Hematopoietic multipotent progenitor cell treated with erythropoietin and hydrocortisone succinate and interleukin-3 and kit ligand, for 4 days (in vitro differentiated cells): Measurements from ENCODE around the gene BRINP1.

ENCODE experiments used
- DNase-seq: peaks from one replicate; pipeline ENCODE4 v3.0.0-alpha.2; 2015

The BRINP1 gene, protein sequence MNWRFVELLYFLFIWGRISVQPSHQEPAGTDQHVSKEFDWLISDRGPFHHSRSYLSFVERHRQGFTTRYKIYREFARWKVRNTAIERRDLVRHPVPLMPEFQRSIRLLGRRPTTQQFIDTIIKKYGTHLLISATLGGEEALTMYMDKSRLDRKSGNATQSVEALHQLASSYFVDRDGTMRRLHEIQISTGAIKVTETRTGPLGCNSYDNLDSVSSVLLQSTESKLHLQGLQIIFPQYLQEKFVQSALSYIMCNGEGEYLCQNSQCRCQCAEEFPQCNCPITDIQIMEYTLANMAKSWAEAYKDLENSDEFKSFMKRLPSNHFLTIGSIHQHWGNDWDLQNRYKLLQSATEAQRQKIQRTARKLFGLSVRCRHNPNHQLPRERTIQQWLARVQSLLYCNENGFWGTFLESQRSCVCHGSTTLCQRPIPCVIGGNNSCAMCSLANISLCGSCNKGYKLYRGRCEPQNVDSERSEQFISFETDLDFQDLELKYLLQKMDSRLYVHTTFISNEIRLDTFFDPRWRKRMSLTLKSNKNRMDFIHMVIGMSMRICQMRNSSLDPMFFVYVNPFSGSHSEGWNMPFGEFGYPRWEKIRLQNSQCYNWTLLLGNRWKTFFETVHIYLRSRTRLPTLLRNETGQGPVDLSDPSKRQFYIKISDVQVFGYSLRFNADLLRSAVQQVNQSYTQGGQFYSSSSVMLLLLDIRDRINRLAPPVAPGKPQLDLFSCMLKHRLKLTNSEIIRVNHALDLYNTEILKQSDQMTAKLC

DNA sequence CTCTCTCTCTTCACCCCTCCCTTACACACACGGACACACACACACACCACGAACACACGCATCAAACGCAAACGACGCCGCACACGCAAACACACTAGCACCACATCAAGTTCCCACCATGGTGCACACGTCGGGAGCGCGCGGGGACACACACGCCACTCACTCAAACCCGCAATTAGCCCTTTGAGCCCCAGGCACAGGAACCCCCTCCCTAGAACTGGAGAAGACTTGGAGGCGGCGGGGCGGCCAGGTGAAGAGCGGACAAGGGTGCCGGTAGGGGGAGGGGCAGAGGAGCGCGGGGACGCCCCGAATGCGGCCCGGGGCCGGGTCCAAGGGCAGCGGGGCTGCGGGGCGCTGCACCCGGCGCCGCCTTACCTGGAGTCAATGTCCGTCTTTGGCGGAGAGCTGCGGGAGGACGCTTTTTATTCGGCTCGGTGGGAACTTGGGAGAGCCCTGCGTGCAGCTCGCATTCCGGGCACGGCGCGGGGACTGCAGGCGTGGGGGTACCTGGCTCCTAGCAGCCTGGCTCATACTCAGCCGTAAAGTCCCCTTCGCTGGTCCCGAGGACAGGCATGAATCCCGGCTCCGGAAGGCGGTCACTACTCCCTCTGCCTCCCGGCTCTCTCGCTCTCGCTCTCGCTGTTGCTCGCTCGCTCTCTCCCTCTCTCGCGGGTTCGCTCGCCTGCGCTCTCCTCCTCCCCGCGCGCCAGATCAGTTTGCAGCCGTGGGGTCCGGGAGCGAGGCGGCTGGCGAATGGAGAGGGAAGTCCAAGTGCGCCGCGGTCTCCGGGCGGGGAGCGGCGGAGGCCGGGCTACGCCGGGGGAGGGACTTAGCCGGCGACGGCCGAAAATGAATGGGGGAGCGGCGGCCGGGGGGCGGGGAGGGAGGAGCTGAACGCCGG lies at the start of gene BRINP1:
TSS of gene BRINP1 (minus strand) at position 755 of the 901 bp plus-strand sequence. CDS start 56,080 bp downstream, outside the sequence.
- peak; percentile 24 for DNase-seq

DNA sequence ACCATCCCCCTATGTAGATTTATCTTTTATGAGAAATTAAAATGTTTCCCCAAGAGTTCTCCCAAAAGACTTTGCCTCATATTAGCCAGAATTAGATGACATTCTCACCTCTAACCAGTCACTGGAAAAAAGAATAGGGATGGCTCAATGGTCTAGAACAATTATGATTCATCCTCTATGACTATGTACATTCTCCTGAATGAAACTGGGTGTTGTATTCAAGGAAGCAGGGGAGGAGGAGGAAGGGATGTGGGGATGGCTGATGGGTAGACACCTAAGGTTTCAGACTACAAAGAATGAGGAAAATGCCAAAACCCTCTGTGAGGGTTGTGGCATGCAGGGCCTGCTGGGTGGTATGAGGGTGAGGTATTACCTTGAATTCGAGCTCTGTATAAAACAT lies 49.5 kb upstream of the BRINP1 start:
- DNase-seq: no peak

DNA sequence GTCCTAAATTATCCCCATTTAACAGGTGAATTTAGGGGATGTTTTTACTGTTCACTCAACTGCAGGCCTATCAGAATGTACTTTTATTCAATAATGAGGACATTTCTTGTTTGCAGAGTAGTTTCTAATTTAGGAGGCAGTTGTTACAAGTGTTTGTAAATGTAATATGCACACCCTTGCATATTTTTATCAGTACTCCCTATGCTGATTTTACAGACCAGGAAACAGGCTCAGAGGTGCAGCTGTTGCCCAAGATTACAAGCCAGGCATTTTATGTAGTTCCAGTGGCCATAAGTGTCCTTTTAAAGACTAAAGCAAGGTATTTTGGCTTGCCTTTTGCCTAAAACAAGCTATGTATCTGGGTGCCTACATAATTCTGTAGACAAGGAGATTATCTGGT lies 47.6 kb upstream of the BRINP1 start:
- DNase-seq: no peak

DNA sequence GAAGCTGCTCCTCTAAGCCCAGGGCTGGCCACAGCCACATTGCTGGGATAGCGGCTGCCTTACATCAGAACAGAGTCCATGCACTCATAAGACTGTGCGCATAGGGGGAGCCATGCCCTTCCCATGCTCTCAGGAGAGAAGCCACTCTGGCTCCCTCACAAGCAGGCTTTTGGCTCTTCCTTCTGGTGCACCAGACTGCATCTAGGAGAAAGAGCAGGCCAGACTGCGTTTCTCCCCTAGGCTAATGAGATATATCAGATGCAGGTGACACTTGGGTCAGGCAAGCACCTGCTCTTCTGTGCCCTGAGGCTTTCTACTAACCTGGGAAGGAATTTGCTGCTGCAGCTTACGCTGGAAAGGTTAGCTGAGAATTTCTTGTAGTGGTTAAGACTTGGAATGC lies 43.2 kb upstream of the BRINP1 start:
- no peak for DNase-seq

DNA sequence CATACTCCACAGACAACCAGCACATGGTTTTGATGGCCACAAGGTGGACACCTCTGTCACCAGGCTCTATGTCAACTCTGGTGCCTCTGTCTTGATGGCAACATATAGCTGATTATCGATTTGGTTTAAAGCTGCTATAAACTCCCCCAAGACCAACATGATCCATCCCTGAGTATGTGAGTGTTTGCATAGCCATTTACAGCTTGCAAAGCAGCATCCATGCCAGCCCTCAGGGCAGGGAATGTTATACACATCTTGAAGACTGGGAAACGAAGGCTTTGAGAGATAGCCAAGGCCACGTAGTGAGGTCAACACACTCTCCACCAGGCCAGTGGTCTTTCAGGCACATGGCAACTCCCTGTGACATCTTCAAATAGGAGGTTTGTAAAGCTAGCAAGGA lies 40.3 kb upstream of the BRINP1 start:
- no peak for DNase-seq

DNA sequence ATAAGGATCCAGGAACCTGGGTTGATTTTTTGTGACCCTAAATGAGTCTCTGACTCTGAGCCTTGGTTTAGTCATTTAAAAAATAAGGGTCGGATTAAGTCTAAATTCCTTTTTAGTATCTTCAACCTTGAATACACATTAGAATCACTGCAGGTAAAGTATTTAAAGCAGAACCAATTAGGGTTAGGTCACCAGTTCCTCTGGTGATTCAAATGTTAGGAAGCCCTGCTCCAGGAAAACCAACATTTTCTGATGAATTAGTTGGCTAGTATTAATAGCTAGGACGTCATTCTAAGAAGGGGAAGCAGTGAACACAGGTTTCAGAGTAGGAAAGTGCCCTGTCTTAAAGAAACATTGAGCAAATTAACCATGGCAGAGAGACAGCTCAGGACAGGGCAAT lies 31.4 kb upstream of the BRINP1 start:
- DNase-seq: no peak

DNA sequence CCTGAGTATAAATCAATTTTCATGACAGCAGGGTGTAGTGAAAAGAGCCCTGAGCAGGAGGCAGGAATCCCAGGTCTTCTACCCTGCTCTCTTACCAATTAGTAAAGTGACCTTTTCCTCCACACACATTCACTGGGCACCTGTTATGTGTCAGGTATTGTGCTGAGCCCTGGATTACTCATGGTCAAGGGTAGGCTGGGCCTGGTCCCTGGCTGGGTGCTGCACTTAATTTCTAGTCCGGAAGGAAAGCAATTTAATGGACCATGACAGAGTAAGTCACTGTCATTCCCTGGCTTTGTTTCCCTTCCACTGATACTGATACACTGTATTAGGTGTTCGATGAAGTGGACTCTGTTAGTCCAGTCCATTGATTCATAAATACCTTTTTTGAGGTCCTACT lies 29.1 kb upstream of the BRINP1 start:
- DNase-seq: no peak

DNA sequence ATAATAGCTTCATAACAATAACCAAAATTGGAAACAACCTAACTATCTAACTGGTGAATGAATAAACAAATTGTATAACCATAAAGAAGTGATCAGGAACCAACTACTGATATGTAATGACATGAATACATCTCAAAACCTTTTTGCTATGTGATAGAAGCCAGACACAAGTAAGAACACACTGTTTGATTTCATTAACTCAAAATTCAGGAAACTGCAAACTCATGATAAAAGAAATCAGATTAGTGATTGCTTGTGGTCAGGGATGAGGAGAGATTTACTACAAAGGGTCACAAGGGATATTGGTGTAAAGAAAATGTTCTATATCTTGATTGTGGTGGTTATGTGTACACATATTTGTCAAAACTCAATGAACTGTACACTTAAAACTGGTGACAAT lies 22.6 kb upstream of the BRINP1 start:
- DNase-seq: no peak

DNA sequence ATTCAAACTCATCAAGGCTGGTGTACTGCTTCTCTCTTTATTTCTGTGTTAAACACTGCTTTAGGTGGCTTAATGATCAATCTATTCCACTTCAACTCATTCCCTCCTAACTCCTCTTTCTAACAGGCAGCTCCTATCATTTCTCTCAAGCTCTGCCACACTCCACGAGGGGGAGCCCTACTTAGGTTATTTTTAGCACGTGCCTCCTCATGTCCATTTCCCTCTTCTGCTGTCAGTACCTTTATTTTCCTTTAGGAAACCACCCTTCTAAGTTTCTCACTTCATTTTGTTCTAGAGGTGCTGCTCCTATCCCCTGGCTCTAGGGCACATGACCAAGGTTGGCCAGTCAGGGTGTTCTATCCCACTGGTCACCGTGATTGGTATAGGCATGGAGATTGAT lies 6.7 kb upstream of the BRINP1 start:
- peak; percentile 51 for DNase-seq

DNA sequence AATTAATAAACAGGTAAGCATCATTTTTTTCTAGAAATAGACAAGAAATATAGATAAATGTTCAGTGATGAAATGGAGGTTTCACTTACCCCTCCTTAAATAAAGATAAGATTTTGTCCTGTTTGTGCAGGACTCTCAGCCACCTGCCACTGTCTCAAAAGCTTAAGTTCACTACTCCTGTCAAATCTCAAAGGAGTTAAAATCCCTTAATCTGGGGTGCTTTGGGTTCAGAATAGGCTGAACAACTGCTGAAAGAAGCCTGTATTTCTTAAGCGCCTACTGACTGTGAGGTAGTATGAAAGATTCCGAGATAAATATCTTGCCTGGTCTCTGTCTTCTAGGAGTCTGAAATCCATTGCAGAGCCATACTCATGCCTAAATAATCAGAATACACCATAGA lies 3.7 kb upstream of the BRINP1 start:
- no peak for DNase-seq

DNA sequence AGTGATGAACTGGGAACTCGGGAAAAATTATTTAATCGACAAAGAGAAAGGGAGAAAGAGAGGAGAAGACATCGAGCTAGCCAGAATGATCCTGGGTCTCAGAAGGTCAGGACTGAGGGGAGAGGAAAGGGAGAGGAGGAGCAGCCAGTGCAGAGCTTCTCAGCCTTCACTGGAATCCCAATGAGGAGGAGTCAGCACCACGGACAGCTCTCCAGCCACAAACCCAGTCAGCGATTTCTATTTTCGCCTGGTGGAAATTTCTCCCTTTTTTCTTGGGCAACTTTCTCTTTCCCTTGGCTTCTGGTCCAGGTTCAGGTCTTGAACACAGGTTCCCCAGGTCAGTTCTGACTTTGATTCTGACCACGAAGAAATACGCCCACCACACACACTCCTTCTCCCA lies 1.6 kb upstream of the BRINP1 start:
- peak; percentile 56 for DNase-seq

DNA sequence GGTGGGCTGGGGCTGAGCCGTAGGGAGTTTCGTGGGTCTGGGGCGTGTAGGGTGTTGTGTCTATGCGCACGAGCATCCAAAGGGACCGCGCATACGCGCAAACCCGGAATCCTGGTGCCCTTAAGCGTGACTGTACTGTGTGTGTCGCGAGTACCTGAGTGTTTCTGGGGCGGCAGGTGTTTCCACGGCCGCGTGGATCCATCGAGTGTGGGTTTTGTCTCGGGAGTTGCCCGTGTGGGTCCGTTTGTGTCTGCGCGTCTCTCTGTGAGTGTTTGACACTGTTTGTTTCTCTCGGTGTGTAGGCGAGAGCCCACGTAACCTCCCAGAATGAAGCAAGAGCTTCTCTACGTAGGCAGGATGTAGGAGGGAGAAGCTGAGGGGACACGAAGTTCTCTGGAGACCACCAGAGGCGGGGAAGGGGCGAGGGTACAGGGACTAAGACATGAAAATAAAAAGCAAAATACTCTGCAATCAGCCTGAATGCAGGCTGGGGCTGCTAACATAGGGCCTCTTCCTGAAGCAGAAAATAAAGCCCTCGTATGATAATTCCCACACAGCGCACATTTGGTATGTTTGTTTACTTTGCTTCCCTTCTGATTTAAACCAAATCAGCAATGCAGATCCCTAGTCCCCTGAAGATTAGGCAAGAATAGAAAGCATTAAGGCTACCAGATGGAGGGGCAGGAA lies 588 bp upstream of the BRINP1 start:
- DNase-seq: no peak

DNA sequence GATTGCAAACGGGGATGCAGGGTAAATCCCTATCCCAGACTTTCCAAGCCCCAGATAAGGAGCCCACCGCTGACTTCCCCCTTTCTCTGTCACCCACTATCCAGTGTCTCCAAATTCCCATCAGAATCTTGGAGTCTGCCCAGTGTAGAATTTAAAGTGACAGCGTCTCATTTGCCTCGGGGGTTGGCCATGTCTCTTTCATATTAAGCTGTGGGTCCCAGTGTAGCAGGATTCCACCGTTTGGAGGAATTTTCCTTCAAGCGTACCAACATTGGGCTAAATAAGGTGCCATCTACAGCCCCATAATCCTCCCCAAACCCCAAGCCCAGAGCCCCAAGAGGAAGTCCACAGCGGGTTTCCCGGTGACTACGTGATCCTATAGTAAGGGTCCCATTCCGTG lies 1.1 kb downstream of the BRINP1 start:
- DNase-seq: no peak

DNA sequence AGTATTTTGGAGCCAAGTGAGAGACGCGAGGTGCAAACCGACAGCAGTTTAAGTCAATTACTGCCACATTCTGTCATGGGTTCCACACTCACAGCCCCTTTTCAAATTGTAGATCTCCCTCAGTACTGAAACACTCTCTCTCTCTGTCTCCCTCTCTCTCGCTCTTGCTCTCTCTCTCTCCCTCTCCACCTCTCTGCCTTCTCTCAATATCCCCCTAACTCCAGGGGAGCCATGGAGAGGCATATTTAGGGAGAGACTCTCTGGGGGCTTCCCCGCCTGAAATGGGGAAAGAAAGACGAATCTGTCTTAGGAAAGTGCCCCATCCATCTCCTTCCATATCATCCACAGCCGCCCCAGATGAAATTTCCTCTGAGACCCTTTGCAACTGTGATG lies 1.6 kb downstream of the BRINP1 start:
- no peak for DNase-seq

DNA sequence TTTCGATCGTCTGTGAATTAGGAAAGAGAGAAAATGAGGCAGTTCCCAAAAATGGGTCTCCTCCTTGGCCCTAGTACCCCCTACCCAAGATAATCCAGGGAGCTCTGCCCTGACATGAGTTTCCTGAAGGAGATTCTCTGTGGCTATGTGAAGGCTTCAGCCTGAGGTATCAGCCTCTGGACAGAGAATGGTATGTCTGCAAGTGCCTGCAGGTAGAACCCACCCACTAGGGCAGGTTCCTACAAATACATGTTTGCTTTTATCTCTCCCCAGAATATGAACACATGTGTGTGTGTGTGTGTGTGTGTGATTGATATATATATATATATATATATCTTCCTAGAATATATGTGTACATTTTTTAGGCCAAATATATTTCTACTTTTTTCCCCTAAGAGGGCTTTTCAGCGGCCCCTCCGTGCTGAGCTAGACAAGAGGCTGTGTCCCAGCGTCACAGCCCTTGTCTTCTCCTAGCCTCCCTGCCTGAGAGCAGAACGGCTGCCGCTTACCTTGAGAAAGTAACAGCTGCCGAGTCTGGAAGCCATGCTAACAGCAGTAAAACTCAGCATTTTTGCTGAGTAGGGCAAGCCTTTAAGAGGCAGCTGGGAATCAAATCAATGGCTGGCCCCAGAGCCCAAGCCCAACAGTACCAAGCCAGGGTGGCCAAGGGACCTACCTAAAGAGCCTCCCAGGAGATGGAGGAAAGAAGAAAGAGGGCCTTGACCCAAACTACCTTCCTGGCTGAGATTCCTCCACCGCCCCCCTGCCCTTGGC lies 2.1 kb downstream of the BRINP1 start:
- no peak for DNase-seq

DNA sequence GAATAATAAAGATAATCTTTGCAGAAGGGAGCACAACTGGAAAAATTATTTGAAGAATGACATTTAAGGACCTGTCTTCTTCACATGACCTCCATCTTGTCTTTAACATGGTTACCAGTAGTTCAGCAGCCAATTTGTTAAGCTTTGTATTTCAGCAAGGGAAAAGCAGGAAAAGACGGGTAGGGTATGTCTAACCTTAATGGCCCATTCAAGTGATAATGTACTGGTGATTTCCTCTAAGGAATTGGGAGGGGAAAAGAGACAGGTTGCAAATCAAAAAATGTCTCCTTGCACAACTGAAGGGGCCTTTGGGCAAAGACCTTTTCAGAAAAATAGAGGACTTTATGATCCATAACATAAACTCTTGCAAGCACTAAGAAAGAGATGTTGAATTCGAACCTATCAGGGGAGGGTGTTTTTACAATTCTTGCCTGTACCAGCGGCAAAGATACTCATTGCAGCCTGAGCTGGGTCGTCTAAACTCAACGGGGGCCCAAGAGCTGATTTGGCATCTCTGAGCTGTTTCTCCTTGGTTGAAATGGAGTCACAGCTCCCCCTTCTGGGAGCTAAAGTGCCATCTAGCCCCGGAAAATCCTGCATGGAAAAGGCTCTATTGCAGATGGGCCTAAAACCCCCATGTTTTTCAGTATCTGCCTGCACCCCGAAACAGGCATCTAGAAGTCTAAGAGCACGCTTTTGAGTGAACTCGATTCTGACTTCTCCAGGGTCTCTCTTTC lies 3.8 kb downstream of the BRINP1 start:
- DNase-seq: peak; percentile 51

DNA sequence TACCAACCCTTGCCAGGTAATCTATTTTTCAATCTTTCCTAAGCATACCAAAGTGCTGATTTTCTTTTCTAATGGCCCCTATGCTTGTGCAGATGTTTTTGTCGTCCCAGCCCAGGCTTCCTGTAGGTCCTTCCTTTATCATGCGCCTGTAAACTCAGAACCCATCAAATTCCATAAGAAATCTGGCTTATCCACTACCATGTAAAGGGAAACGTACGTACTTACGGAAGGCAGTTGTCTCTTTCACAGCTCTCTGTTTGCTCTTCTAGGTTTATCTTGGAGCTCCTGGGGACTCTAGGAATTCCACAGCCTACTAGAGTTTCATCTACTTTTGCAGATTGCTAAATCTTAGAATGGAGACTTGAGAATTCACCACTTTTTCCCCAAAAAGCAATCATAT lies 9.0 kb downstream of the BRINP1 start:
- no peak for DNase-seq

DNA sequence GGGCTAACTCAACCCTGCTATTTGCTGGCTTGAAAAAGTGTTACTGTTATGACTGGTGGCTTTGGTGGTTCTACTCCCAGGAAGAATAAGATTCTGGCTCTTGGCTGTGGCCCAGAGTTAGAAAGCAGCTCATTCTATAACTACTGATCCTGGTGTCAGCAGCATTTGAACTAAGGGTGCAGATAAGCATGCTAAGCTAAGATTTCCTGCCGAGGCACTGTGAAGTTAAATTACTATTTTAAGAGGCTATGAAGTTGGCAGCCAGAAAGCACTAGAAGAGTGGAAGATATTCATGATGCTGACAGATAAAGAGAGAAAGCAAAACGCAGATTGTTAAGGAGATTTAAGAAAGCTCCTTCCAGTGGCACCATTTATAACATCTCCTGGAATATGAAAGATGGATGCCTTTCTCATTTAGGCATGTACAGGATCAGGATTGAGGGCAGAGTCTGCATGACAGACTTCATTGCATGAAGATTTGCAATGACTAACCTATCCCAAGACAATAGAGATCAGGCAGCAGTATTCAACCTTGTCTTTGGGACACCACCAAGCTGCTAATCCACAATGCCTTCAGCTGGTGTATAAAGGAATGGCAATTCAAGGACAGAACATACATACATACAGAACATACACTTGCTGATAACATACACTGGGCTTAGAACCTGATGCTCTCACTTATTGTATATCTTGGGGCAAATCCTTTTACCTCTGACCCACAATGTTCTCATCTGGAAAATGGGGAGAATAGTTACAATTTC lies 11.7 kb downstream of the BRINP1 start:
- no peak for DNase-seq

DNA sequence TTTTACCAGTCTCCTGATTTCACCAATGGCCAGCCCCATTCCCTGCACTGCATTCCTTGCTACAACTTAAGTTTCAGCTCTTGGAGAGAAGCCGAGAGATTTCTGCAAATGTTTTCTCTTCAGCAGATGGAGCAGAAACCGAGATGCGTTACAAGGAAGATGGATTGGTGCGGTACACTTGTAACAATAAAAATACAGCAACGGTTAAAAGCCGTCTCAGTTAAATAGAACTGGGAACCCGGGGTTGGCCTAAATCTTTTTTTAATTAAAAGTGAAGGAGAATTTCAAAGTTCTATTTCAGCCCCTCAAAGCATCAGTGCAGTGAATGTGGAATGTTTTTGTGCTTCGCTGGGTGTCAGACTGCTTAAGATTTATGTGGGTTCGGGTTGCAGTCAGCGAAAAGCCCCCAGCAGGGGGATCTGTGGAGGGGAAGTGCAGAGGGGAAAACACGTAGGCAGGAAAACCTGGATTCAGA lies 19.8 kb downstream of the BRINP1 start:
- no peak for DNase-seq
